Ureter (tissue), 1 donor: ENCODE data around the gene TUBGCP2. TPM values are rescaled to one million over a fixed set of nuclear protein-coding genes. Genes with fewer than 3 reads are reported as not detected.

Experiments
- DNase-seq: peaks from one replicate; pipeline ENCODE4 v3.0.0-alpha.2; 2020; ENCODE audit warnings: low spot score
- total RNA-seq: library from RNA; stranded (reverse); gene quantifications from one replicate; pipeline ENCODE4 v1.2.4, GENCODE V29; 2023
- donor health status: DM: yes; HTN: yes; CAD: no.

TUBGCP2 gene
- total RNA-seq, 1 donor from 2014 or later = 51.9 TPM

DNA sequence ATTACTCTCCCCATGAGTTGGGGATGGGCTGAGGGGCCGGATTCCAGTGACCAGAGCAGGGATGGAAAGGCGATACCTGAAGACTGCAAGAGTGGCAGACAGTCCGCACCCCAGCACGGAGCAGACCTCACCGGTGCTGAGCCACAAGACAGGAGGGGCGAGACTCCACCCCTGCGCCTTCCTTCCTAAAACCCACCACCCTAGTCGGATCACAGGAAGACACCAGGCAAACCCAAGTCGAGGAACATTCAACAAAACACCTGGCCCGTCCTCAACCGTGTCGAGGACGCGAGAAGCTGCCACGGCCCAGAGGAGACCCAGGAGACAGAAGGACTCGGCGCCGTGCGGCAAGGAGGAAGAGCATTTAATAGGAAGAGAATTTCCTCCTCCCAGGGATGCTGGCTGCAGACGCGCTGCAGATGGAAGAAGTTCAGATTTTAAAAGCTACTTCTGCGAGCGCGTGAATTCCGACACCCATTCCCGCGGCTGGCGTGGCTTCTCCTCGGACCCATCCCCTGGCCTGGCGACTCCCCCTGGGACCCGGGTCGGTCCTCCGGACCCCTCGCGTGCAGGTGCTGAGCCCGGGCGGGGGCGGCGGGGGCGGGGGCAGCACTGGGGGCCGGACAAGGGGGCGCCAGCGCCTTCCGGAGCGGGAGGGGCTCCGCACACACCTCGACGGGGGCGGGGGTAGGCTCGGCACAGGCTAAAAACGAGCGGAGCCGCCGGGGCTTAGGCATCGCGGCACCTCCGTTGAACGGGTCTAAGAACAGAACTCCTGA is 79.2 kb downstream of the TUBGCP2 start:
- DNase-seq = no peak

Other genes with a start within 250 kb of the TUBGCP2 start
- 0.13 TPM for gene ADGRA1, start 220.9 kb downstream of the TUBGCP2 start, total RNA-seq
- gene KNDC1, start 148.7 kb downstream of the TUBGCP2 start, total RNA-seq = 2.2 TPM
- gene UTF1, start 78.7 kb downstream of the TUBGCP2 start, total RNA-seq = not detected
- gene VENTX, start 71.0 kb downstream of the TUBGCP2 start, total RNA-seq = 0.81 TPM
- gene ADAM8, start 32.0 kb downstream of the TUBGCP2 start, total RNA-seq = 35.3 TPM
- gene ZNF511, start within 50 bp of the TUBGCP2 start, total RNA-seq = 37.4 TPM
- not detected for gene CALY, start 28.0 kb upstream of the TUBGCP2 start, total RNA-seq
- gene PRAP1, start 38.5 kb upstream of the TUBGCP2 start, total RNA-seq = not detected
- 20.3 TPM for gene FUOM, start 49.1 kb upstream of the TUBGCP2 start, total RNA-seq
- 130 TPM for gene ECHS1, start 64.5 kb upstream of the TUBGCP2 start, total RNA-seq
- 5.2 TPM for gene PAOX, start 70.4 kb upstream of the TUBGCP2 start, total RNA-seq
- gene MTG1, start 85.3 kb upstream of the TUBGCP2 start, total RNA-seq = 66.2 TPM
- gene SPRN, start 115.8 kb upstream of the TUBGCP2 start, total RNA-seq = not detected
- gene SCART1, start 145.1 kb upstream of the TUBGCP2 start, total RNA-seq = 5.3 TPM
- 2.9 TPM for gene CYP2E1, start 218.5 kb upstream of the TUBGCP2 start, total RNA-seq